PFSK-1 (cell line): Measurements from ENCODE around the gene HEATR9.

ENCODE experiments used
- FOXP2 ChIP-seq: optimal IDR thresholded peaks from 2 replicates; pipeline ENCODE3; 2011; ENCODE audit warnings: borderline replicate concordance, control low read depth, inconsistent platforms; ENCODE audit not compliant: insufficient read depth; ENCODE audit errors: extremely low read length, extremely low read depth
- POLR2AphosphoS5 ChIP-seq: IDR thresholded peaks from 2 replicates; pipeline ENCODE4 v1.6.1; 2012; ENCODE audit warnings: low read depth, mild to moderate bottlenecking, control low read depth, low read length, moderate library complexity
- REST ChIP-seq, 2 experiments: IDR thresholded peaks; 2 replicates each; pipeline versions ENCODE4 v1.6.1 to v1.8.0; 2011 to 2012; ENCODE audit warnings: low read depth in 2 of 2, low read length in 2 of 2, control low read depth in 1 of 2, inconsistent platforms in 1 of 2, mild to moderate bottlenecking in 1 of 2, moderate library complexity in 1 of 2; ENCODE audit not compliant: insufficient read depth in 1 of 2
- SIN3A ChIP-seq: IDR thresholded peaks from 2 replicates; pipeline ENCODE4 v1.6.1; 2012; ENCODE audit warnings: mild to moderate bottlenecking, low read length, moderate library complexity, borderline replicate concordance; ENCODE audit not compliant: insufficient read depth
- TAF1 ChIP-seq: IDR thresholded peaks from 2 replicates; pipeline ENCODE4 v1.6.1; 2012; ENCODE audit warnings: low read length, control low read depth, borderline replicate concordance; ENCODE audit not compliant: insufficient read depth

Gene HEATR9

GRCh38 chr17:35879773-35880654 lies 11.3 kb upstream of the HEATR9 start, which contains the start of gene CCL5:
TSS of gene CCL5 (minus strand) at chr17:35880360.
- TF ChIP-seq FOXP2 (no peak), SIN3A (no peak), TAF1 (no peak), POLR2AphosphoS5 (no peak), REST (IDR thresholded peaks at IDR 0.05; ENCODE audit: insufficient read depth in 1 of 2, low read depth in 2 of 2, low read length in 2 of 2) (no peak)

- TF ChIP-seq REST (IDR thresholded peaks at IDR 0.05; ENCODE audit: insufficient read depth in 1 of 2, low read depth in 2 of 2, low read length in 2 of 2) (no peak), POLR2AphosphoS5 (no peak), SIN3A (no peak)
These were observed 9.7 kb upstream of the HEATR9 start for GRCh38 chr17:35878361-35878760.

- TF ChIP-seq FOXP2: no peak
- no peak for TF ChIP-seq SIN3A
- no peak for TF ChIP-seq REST (IDR thresholded peaks at IDR 0.05; ENCODE audit: insufficient read depth in 1 of 2, low read depth in 2 of 2, low read length in 2 of 2)
- TF ChIP-seq TAF1: no peak
- no peak for TF ChIP-seq POLR2AphosphoS5
These were observed 8.8 kb upstream of the HEATR9 start for GRCh38 chr17:35877345-35878029.

GRCh38 chr17:35876534-35876933 lies 7.8 kb upstream of the HEATR9 start:
- TF ChIP-seq POLR2AphosphoS5 (no peak), REST (IDR thresholded peaks at IDR 0.05; ENCODE audit: insufficient read depth in 1 of 2, low read depth in 2 of 2, low read length in 2 of 2) (no peak), SIN3A (no peak), FOXP2 (no peak), TAF1 (no peak)

GRCh38 chr17:35875800-35876139 lies 7.1 kb upstream of the HEATR9 start:
- no peak for TF ChIP-seq SIN3A
- no peak for TF ChIP-seq POLR2AphosphoS5
- TF ChIP-seq REST (IDR thresholded peaks at IDR 0.05; ENCODE audit: insufficient read depth in 1 of 2, low read depth in 2 of 2, low read length in 2 of 2): no peak
- no peak for TF ChIP-seq TAF1
- TF ChIP-seq FOXP2: no peak
